C4-2B (cell line): ENCODE measurements around the gene GDPD3.

ENCODE experiments used
- CTCF ChIP-seq: fragments of 450-650 bp; conservative IDR thresholded peaks from 2 replicates; pipeline ENCODE4 v1.5.1; 2017; ENCODE audit warnings: mild to moderate bottlenecking
- ZFX ChIP-seq: fragments of 450-650 bp; IDR thresholded peaks from 2 replicates; pipeline ENCODE4 v1.6.1; 2017

GRCh38 chr16:30088237-30088831, 25.0 kb downstream of the GDPD3 start:
- TF ChIP-seq CTCF (no peak), ZFX (no peak)
